ENCODE results near the gene TRIM28.

Gene TRIM28

DNA sequence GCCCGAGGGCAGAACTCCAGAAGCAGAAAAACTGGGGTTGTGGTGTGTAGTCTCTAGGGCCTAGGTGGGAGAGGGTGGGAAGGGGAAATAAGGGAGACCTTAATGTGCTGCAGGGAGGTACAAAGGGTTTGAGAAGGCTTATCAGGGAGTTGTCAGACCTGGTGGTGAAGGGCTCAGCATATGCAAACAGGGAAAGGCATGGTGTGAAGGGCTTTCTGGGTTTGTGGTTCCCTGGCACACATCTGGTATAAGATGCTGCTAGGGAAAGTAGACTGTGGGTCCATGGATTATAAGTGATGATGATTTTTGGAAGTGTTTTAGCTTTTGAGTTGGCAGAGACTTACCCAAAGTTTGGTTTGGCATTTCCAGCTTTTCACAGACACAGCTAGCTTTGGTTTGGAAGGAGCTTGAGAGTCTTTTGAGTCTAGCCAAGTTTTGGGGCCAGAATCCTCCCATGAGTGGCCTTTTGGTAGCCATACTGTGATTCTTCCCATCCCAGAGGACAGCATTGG lies 2.2 kb downstream of the TRIM28 start:
- no peak for DNase-seq (ENCODE audit: low read depth in 2 of 2)
- TF ChIP-seq, protein P1, sequence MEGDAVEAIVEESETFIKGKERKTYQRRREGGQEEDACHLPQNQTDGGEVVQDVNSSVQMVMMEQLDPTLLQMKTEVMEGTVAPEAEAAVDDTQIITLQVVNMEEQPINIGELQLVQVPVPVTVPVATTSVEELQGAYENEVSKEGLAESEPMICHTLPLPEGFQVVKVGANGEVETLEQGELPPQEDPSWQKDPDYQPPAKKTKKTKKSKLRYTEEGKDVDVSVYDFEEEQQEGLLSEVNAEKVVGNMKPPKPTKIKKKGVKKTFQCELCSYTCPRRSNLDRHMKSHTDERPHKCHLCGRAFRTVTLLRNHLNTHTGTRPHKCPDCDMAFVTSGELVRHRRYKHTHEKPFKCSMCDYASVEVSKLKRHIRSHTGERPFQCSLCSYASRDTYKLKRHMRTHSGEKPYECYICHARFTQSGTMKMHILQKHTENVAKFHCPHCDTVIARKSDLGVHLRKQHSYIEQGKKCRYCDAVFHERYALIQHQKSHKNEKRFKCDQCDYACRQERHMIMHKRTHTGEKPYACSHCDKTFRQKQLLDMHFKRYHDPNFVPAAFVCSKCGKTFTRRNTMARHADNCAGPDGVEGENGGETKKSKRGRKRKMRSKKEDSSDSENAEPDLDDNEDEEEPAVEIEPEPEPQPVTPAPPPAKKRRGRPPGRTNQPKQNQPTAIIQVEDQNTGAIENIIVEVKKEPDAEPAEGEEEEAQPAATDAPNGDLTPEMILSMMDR (IDR thresholded peaks at IDR 0.05; ENCODE audit: low read depth, low read length), result no peak
- peak overlapping the region; percentile 91 for H3K4me3 ChIP-seq (replicated peaks in 1 of 2; ENCODE audit: low read depth in 2 of 2, low read length in 2 of 2)

DNA sequence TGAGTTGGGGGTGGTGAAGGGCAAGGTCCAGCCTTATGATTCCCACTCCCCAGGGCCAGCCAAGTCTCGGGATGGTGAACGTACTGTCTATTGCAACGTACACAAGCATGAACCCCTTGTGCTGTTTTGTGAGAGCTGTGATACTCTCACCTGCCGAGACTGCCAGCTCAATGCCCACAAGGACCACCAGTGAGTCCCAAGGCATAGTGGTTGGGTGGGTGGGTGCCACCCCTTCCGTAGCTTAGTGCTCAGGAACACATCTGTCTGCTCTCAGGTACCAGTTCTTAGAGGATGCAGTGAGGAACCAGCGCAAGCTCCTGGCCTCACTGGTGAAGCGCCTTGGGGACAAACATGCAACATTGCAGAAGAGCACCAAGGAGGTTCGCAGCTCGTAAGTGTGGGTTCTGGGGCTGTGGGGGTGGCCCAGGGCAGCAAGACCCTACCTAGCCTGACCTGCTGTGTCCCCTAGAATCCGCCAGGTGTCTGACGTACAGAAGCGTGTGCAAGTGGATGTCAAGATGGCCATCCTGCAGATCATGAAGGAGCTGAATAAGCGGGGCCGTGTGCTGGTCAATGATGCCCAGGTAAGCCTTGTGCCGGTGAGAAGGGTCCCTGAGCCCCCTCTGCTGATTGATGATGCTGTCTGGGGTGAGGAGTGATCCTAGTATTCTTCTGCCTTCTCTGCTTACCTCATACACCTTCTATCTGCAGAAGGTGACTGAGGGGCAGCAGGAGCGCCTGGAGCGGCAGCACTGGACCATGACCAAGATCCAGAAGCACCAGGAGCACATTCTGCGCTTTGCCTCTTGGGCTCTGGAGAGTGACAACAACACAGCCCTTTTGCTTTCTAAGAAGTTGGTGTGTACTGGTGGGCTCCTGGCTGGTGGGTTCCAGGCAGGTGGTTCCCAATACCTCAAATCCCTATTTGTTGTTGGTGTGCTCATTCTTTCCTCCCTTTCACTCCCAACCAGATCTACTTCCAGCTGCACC lies 3.8 kb downstream of the TRIM28 start:
- H3K4me3 ChIP-seq (replicated peaks in 1 of 2; ENCODE audit: low read depth in 2 of 2, low read length in 2 of 2), result no peak overlapping the region
- TF ChIP-seq, protein P1 (IDR thresholded peaks at IDR 0.05; ENCODE audit: low read depth, low read length), result no peak
- no peak for DNase-seq (ENCODE audit: low read depth in 2 of 2)

DNA sequence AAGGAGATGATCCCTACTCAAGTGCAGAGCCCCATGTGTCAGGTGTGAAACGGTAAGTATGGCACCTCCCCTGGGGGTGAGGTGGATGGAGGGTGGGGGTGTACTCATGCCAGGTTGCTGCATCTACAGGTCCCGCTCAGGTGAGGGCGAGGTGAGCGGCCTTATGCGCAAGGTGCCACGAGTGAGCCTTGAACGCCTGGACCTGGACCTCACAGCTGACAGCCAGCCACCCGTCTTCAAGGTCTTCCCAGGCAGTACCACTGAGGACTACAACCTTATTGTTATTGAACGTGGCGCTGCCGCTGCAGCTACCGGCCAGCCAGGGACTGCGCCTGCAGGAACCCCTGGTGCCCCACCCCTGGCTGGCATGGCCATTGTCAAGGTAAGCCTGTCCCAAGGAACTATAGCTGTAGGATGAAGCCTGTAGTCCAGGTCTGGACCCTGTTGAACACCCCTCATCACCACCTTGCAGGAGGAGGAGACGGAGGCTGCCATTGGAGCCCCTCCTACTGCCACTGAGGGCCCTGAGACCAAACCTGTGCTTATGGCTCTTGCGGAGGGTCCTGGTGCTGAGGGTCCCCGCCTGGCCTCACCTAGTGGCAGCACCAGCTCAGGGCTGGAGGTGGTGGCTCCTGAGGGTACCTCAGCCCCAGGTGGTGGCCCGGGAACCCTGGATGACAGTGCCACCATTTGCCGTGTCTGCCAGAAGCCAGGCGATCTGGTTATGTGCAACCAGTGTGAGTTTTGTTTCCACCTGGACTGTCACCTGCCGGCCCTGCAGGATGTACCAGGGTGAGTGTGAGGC lies 5.2 kb downstream of the TRIM28 start:
- H3K4me3 ChIP-seq (replicated peaks in 1 of 2; ENCODE audit: low read depth in 2 of 2, low read length in 2 of 2), result no peak overlapping the region
- TF ChIP-seq, protein P1 (IDR thresholded peaks at IDR 0.05; ENCODE audit: low read depth, low read length), result no peak
- no peak for DNase-seq (ENCODE audit: low read depth in 2 of 2)

DNA sequence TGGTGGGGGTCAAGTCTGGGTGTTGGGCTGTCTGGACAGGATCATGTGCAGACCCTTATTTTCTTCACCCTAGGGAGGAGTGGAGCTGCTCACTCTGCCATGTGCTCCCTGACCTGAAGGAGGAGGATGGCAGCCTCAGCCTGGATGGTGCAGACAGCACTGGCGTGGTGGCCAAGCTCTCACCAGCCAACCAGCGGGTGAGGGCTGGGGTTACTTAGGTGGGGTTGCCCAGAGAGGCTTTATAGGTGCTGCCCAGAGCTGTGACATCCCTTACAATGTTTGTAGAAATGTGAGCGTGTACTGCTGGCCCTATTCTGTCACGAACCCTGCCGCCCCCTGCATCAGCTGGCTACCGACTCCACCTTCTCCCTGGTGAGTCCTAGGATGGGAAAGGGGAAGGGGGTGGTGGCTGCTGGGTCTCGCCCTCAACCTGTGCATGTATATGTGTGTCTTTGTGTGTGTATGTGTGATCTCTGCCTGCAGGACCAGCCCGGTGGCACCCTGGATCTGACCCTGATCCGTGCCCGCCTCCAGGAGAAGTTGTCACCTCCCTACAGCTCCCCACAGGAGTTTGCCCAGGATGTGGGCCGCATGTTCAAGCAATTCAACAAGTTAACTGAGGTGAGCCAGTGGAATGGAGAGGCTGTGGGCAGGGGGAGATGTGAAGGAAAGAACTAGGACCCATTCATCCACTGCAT lies 5.9 kb downstream of the TRIM28 start:
- TF ChIP-seq, protein P1 (IDR thresholded peaks at IDR 0.05; ENCODE audit: low read depth, low read length), result no peak
- no peak overlapping the region for H3K4me3 ChIP-seq (replicated peaks in 1 of 2; ENCODE audit: low read depth in 2 of 2, low read length in 2 of 2)
- no peak for DNase-seq (ENCODE audit: low read depth in 2 of 2)

DNA sequence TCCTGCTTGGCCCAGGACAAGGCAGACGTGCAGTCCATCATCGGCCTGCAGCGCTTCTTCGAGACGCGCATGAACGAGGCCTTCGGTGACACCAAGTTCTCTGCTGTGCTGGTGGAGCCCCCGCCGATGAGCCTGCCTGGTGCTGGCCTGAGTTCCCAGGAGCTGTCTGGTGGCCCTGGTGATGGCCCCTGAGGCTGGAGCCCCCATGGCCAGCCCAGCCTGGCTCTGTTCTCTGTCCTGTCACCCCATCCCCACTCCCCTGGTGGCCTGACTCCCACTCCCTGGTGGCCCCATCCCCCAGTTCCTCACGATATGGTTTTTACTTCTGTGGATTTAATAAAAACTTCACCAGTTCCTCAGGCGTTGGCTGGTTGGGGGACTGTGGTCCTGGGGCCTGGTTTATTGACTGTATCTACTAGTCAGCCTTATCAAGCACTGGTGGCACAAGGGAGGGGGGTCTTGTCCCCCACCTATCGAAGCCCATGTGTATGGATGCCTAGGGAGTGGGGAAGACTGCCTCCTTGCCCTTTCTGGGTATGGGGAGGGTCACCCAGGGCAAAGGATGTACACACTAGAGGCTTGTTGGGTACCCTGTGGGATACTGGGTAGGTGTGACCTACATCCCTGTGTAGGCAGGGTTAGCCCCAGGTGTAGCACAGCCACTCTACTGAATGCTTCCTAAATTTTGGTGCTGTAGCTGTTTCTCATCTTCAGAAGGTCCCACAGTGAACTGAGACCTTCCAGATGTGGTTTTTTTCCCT lies 6.7 kb downstream of the TRIM28 start:
- DNase-seq (ENCODE audit: low read depth in 2 of 2), result no peak
- no peak overlapping the region for H3K4me3 ChIP-seq (replicated peaks in 1 of 2; ENCODE audit: low read depth in 2 of 2, low read length in 2 of 2)
- TF ChIP-seq, protein P1 (IDR thresholded peaks at IDR 0.05; ENCODE audit: low read depth, low read length), result no peak

DNA sequence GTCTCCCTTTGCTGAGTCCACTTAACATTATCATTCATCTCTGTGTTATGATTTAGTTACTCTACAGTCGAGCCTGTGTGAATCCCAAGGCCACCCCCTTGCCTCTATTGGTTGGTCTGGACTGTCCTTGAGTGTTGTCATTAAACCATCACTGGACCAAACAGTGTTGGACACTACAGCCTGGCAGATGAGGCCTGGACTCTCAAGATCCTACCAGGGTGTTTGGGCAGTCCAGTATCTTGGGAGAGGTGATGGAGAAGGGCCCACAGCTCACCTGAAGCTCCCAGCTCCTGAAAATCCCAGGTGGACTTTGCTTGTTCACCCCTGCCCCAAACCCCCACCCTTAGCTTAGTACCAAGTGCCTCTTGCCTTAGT lies 7.2 kb downstream of the TRIM28 start:
- H3K4me3 ChIP-seq (replicated peaks in 1 of 2; ENCODE audit: low read depth in 2 of 2, low read length in 2 of 2), result no peak overlapping the region
- no peak for DNase-seq (ENCODE audit: low read depth in 2 of 2)
- TF ChIP-seq, protein P1 (IDR thresholded peaks at IDR 0.05; ENCODE audit: low read depth, low read length), result no peak
